GM12892 (cell line): Measurements from ENCODE around the gene HMGXB3.

Experiments
- DNase-seq: peaks from one replicate; pipeline ENCODE4 v3.0.0; 2011; ENCODE audit not compliant: insufficient read length
- FAIRE-seq: peaks from 2 replicates; lab custom pipeline; 2011; peaks lifted over from hg19 to GRCh38; lab: Jason Lieb, UNC
- POLR2A ChIP-seq: IDR thresholded peaks from 2 replicates; pipeline ENCODE4 v1.6.1; 2011; ENCODE audit warnings: low read depth, low read length, control low read depth
- POLR2AphosphoS5 ChIP-seq: IDR thresholded peaks from 2 replicates; pipeline ENCODE4 v1.6.1; 2011; ENCODE audit warnings: low read depth, low read length, control low read depth
- TAF1 ChIP-seq: IDR thresholded peaks from 2 replicates; pipeline ENCODE4 v1.6.1; 2011; ENCODE audit warnings: low read depth, mild to moderate bottlenecking, control low read depth, low read length, borderline replicate concordance

Gene HMGXB3

DNA sequence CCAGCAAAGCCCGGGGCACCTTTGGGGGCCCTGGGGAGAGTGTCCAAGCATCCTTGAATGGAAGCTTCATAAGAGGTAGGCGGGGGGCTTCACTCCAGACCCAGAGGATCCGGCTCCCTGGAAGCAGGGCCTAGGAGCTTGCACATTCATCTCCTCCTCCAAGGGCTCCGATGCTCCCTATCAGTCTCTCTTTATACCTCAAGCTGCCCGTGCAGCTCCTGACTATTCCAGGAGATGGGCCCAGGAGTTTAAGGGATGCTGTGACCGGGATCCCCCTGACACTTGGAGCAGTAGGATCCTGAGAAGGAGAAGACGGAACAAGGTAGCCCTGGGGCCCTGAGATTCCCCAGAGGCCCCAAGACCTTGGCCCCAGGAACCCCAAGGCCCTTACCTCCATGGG lies 59.9 kb downstream of the HMGXB3 start:
- TF ChIP-seq POLR2AphosphoS5 = no peak
- TF ChIP-seq TAF1 = no peak
- no peak for TF ChIP-seq POLR2A
- DNase-seq (no peak), FAIRE-seq (no peak)

- FAIRE-seq = no peak
- DNase-seq = no peak
- TF ChIP-seq POLR2AphosphoS5 = no peak
- no peak for TF ChIP-seq TAF1
- no peak for TF ChIP-seq POLR2A
Measured at GRCh38 chr5:150061538-150061995, 61.0 kb downstream of the HMGXB3 start.

DNA sequence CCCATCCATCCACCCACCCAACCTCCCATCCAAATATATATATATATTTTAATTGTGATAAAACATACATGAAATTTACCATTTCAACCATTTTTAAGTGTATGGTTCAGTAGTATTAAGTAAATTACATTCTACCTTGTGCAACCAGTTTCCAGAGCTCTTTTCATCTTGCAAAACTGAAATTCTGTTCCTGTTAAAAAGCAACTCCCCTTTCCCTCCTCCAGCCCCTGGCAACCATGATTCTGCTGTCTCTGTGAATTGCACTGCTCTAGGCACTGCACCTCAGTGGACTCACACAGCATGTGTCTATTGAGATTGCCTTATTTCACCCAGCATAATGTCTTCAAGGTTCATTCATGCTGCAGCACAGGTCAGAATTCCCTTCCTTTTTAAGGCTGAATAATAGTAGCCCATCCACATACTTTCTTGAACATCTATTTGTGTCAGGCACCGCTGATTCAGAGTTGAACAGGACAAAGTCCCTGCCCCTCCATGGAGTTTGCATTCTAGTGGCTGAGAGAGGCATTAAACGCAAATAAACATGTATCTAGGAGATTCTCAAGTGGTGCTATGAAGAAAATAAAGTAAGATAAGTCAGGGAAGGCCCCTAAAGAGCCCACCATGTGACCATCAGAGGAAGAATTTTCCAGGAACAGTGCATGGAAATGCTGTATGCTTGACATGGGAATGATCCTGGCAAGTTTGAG lies 61.8 kb downstream of the HMGXB3 start:
- DNase-seq = no peak
- FAIRE-seq = no peak
- TF ChIP-seq TAF1 (no peak), POLR2AphosphoS5 (no peak), POLR2A (no peak)

DNA sequence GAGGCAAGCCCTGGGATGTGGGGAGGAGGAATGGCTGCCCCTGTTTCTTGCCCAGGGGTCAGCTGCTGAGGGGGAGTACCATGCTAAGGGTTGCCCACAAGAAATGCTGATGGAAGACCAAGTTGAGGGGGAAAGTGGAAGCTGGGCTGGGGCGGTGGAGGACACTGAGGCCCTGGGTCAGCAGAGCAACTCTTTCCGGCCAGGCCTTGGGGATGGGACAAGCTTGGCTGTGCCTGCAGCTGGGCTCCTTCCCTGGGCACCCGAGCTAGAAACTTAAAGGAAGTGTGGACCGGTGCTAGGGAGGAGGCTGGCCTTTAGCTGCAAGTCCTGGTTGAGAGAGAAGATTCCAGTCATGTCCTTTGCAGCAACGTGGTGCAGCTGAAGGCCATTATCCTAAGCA lies 63.1 kb downstream of the HMGXB3 start:
- no peak for FAIRE-seq
- TF ChIP-seq TAF1 (no peak), POLR2AphosphoS5 (no peak), POLR2A (no peak)
- no peak for DNase-seq

DNA sequence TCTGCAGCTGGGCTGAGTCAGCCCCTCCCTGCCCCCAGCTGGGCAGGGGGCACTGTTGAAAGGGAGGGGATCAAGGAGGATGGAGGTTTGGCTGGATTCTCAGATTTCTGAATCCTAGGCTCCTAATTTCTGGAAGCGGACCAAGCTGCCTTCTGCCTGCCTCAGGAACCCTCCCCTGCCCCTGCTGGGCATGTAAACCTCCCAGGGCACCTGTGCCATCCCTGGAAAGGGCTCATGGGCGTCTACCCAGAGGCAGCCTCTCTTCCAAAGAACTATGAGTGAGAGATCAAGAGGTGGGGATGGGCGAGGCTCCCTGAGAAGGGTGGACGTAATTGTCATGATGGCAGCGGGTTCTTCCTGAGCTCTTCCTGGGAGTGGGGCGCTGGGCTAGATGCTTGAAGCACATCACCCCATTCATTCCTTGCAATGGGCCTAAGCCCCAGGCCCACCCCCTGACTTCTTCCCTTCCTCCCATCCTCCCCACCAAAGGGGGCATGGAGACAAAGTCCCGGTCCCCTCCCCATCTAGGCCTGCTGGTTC lies 64.2 kb downstream of the HMGXB3 start:
- DNase-seq = no peak
- no peak for TF ChIP-seq POLR2A
- no peak for TF ChIP-seq TAF1
- TF ChIP-seq POLR2AphosphoS5 = no peak
- no peak for FAIRE-seq

DNA sequence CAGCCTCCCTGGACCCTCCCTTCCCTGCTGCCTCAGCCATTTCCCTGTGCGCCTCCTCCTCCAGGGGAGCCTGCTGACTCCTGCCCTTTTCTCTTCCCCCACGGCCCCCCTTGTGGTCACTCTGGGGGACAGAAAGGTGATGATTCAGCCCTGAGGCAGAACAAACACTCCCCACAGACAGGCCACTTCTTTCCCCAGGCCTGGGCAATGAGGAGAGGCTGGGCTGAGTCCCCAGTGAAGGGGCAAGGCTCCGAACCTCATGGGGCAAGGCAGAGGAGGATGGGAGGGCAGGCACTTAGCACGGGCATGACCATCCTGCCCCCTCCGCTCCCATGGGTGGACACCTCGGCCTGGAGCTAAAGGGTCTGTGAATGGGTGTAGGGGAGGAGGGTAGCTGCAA lies 64.8 kb downstream of the HMGXB3 start:
- DNase-seq = no peak
- FAIRE-seq = no peak

DNA sequence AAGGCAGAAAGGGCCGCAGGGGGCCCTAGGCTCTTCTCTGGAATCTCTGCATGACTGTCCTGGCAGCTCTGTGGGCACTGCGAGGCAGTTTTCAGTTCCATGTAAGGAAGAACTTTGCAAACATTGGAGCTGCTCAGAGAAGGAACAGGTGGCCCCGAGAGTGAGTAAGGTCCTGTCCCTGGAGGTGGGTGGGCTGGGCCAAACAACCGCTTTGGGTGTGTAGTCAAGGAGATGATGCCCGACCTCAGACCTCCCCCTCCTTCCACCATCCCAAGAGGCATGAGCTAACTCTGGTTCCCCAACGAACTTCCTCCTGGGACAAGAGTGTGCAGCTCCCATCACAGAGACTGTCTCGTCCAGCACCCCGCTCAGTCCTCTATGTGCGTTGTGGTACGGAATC lies 65.3 kb downstream of the HMGXB3 start:
- DNase-seq (no peak), FAIRE-seq (no peak)
- TF ChIP-seq TAF1 (no peak), POLR2AphosphoS5 (no peak), POLR2A (no peak)

More for the DNA sequence above, 64.8 kb downstream of the HMGXB3 start:
- TF ChIP-seq POLR2A (no peak), TAF1 (no peak), POLR2AphosphoS5 (no peak)

DNA sequence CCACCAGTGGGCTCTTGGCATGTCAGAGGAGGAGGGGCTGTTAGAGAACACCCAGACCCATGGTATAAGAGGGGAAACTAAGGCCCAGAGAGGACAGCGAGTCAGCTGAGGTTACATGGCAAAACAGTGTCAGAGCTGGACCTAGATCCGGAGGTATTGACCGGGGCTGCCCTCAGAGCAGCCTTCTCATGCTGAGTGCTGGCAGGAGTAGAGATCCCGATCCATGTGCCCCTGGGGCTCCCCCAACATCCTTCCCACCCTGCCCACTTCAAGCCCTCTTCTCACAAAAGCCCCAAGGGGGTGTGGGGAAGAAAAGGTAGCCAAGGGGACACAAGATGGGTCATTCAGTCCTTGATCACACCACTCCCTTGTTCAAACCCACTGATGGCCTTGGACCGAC lies 65.9 kb downstream of the HMGXB3 start:
- no peak for DNase-seq
- no peak for TF ChIP-seq POLR2AphosphoS5
- TF ChIP-seq POLR2A = no peak
- TF ChIP-seq TAF1 = no peak
- FAIRE-seq = no peak

DNA sequence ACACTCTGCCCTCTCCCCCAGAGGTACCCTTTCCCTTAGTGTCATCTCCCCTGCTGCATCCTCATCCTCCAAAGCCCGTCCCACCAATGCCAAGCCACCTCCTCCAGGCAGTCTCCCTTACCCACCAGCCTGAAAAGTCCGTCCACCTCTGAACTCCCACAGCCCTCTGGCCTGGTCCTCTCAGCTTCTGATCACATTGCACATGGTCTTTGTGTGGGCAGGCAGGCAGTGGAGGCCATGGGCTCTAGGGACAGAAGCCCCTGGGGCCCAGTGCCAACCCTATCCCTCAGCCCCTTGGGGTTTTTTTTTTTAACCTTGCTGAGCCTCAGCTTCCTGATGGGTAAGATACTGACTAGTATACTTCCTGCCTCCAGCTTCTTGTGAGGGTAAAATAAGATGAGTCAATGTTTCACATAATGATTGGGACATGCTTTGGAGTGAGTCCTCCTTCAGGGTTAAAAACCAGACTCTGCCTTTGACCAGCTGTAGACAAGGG lies 66.4 kb downstream of the HMGXB3 start:
- FAIRE-seq = peak; percentile 86
- TF ChIP-seq TAF1 (no peak), POLR2AphosphoS5 (no peak), POLR2A (no peak)
- DNase-seq = no peak

- DNase-seq (no peak), FAIRE-seq (peak; percentile 38)
- TF ChIP-seq POLR2AphosphoS5 = no peak
- TF ChIP-seq POLR2A = no peak
- TF ChIP-seq TAF1 = no peak
Measured at GRCh38 chr5:150067405-150067960, 66.9 kb downstream of the HMGXB3 start.

DNA sequence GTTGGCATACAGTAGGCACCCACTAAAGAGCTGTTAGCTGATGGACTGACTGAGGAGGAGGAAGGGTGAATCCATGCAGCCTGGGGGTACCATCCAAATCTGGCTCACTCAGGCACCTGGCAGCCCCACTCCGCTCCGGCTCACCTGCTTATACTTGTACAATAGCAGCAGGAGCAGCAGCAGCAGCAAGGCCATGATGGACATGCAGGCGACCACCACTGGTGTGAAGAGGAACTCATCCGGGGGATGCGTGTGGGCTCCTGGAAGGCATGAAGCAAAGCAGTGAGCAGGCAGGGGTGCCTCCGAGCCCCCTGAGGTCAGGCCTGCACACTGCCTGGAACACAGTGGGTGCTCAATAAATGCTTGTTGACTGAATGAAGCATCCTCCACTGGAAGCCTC lies 67.5 kb downstream of the HMGXB3 start:
- no peak for TF ChIP-seq TAF1
- TF ChIP-seq POLR2AphosphoS5 = no peak
- TF ChIP-seq POLR2A = no peak
- no peak for DNase-seq
- FAIRE-seq = no peak

DNA sequence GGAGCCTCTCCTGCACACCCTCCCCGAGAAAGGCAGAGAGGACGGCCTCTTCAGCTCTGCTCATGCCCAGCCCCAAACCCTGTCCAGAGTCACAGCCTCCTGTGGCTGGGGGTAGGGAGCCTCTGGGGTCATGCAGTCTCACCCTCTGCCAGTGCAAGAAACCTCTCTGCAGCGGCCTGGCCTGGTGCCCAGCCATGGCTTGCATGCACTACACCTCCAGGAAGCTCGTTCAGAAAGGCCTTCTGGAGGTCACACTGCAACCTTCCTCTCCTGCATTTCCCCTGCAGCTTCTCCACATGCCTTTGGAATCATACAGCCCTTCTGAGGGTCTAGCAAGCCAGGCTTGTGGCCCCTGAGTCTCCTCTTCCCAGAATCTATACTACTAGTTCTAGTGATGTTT lies 67.9 kb downstream of the HMGXB3 start:
- TF ChIP-seq POLR2AphosphoS5 = no peak
- TF ChIP-seq TAF1 = no peak
- TF ChIP-seq POLR2A = no peak
- DNase-seq = no peak
- FAIRE-seq = no peak
